SK-N-SH (cell line): Measurements from ENCODE around the gene PERM1. TPM values are rescaled to one million over a fixed set of nuclear protein-coding genes. Genes with fewer than 3 reads are reported as not detected.

Source experiments
- CTCF ChIA-PET: fragments of 300-600, 350-600 bp; formaldehyde crosslinking; extraction: SDS; loops from one replicate; lab custom pipeline; 2021; lab: Yijun Ruan, JAX
- POLR2A ChIA-PET: fragments of 350-600 bp; sonication (Branson Sonifier 250); formaldehyde crosslinking; extraction: SDS; loops from one replicate; lab custom pipeline; 2020; ENCODE audit warnings: antibody characterized with exemption, inconsistent platforms; lab: Yijun Ruan, JAX
- DNase-seq: peaks from one replicate; pipeline ENCODE4 v3.0.0; 2012
- H2AFZ ChIP-seq: fragments of 200-600 bp; sonication (generic); 2 replicates; pipeline ENCODE4 v1.8.1; 2016; ENCODE audit warnings: antibody characterized with exemption, mild to moderate bottlenecking, low read depth
- H3F3A ChIP-seq: fragments of 200-600 bp; sonication (generic); replicated peaks from 2 replicates; pipeline ENCODE3; 2016; ENCODE audit warnings: antibody characterized with exemption, mild to moderate bottlenecking; ENCODE audit not compliant: insufficient read depth
- H3K27ac ChIP-seq, 2 experiments: fragments of 200-500 bp in 1 of 2; fragments of 200-600 bp in 1 of 2; sonication (Bioruptor generic) in 1 of 2; sonication (generic), shearing (Covaris generic) in 1 of 2; 2 replicates each; pipeline versions ENCODE4 v1.5.1 to v1.6.1; 2014 to 2016; ENCODE audit warnings: low read depth in 2 of 2, inconsistent platforms in 1 of 2, low read length in 1 of 2, mild to moderate bottlenecking in 1 of 2, mixed read lengths in 1 of 2
- H3K27me3 ChIP-seq: fragments of 200-600 bp; sonication (generic), shearing (Covaris generic); 2 replicates; pipeline ENCODE4 v1.6.1; 2016; ENCODE audit warnings: mixed run types; ENCODE audit not compliant: insufficient read depth
- H3K36me3 ChIP-seq, 2 experiments: fragments of 200-500 bp in 1 of 2; fragments of 200-600 bp in 1 of 2; sonication (Bioruptor generic) in 1 of 2; sonication (generic) in 1 of 2; replicated peaks in 1 of 2; 2 replicates each; pipeline versions ENCODE3 to v1.5.1; 2014 to 2016; ENCODE audit warnings: low read length in 1 of 2, mild to moderate bottlenecking in 1 of 2; ENCODE audit not compliant: insufficient read depth in 2 of 2, control insufficient read depth in 1 of 2
- H3K4me1 ChIP-seq, 2 experiments: fragments of 200-500 bp in 1 of 2; fragments of 200-600 bp in 1 of 2; sonication (Bioruptor generic) in 1 of 2; sonication (generic), shearing (Covaris generic) in 1 of 2; 2 replicates each; pipeline versions ENCODE4 v1.5.1 to v1.6.1; 2014 to 2016; ENCODE audit warnings: low read depth in 1 of 2, low read length in 1 of 2, mixed run types in 1 of 2; ENCODE audit not compliant: insufficient read depth in 2 of 2, control insufficient read depth in 1 of 2
- H3K4me2 ChIP-seq: fragments of 200-600 bp; sonication (generic), shearing (Covaris generic); 2 replicates; pipeline ENCODE4 v1.6.1; 2017; ENCODE audit warnings: mixed run types
- H3K4me3 ChIP-seq, 2 experiments: fragments of 200-500 bp in 1 of 2; fragments of 200-600 bp in 1 of 2; sonication (Bioruptor generic) in 1 of 2; sonication (generic), shearing (Covaris generic) in 1 of 2; 2 replicates each; pipeline versions ENCODE4 v1.5.1 to v1.8.1; 2014 to 2016; ENCODE audit warnings: low read depth in 2 of 2, inconsistent platforms in 1 of 2, low read length in 1 of 2, mild to moderate bottlenecking in 1 of 2, mixed read lengths in 1 of 2, moderate library complexity in 1 of 2
- H3K79me2 ChIP-seq: fragments of 200-600 bp; sonication (generic); 2 replicates; pipeline ENCODE4 v1.8.1; 2017; ENCODE audit warnings: mild to moderate bottlenecking; ENCODE audit not compliant: insufficient read depth
- H3K9ac ChIP-seq: fragments of 200-600 bp; sonication (generic); 2 replicates; pipeline ENCODE4 v1.6.1; 2017; ENCODE audit warnings: mixed run types
- H3K9me2 ChIP-seq: fragments of 200-600 bp; sonication (generic); 2 replicates; pipeline ENCODE4 v1.6.1; 2017; ENCODE audit warnings: mixed run types
- H3K9me3 ChIP-seq: fragments of 200-600 bp; sonication (generic); 2 replicates; pipeline ENCODE4 v1.6.1; 2017; ENCODE audit warnings: mixed run types, mild to moderate bottlenecking, moderate library complexity
- H4K20me1 ChIP-seq: fragments of 200-600 bp; sonication (generic); 2 replicates; pipeline ENCODE4 v1.6.1; 2017; ENCODE audit warnings: mild to moderate bottlenecking, mixed run types; ENCODE audit not compliant: insufficient read depth
- CHD2 ChIP-seq: fragments of 150-350 bp; IDR thresholded peaks from 2 replicates; pipeline ENCODE4 v1.6.1; 2018; ENCODE audit warnings: low read length; ENCODE audit not compliant: partially characterized antibody
- ELF1 ChIP-seq: IDR thresholded peaks from 2 replicates; pipeline ENCODE4 v1.4.0; 2012
- EP300 ChIP-seq, 2 experiments: IDR thresholded peaks; 2 replicates each; pipeline versions ENCODE4 v1.4.0 to v1.6.1; 2012; ENCODE audit warnings: borderline replicate concordance in 1 of 2, low read depth in 1 of 2, low read length in 1 of 2
- GABPA ChIP-seq: IDR thresholded peaks from 2 replicates; pipeline ENCODE4 v1.4.0; 2012; ENCODE audit warnings: low read depth, mild to moderate bottlenecking
- GATA2 ChIP-seq: sonication (generic); formaldehyde crosslinking; IDR thresholded peaks from 2 replicates; pipeline ENCODE4 v1.5.0; 2020; ENCODE audit warnings: mild to moderate bottlenecking, missing genetic modification reagents
- JUND ChIP-seq: IDR thresholded peaks from 2 replicates; pipeline ENCODE4 v1.4.0; 2012
- MEF2A ChIP-seq: IDR thresholded peaks from 2 replicates; pipeline ENCODE4 v1.4.0; 2012; ENCODE audit warnings: low read depth, borderline replicate concordance
- MXI1 ChIP-seq: IDR thresholded peaks from 2 replicates; pipeline ENCODE4 v1.6.1; 2012; ENCODE audit warnings: mild to moderate bottlenecking, low read depth, low read length, improper control_type of control experiment
- REST ChIP-seq: IDR thresholded peaks from 2 replicates; pipeline ENCODE4 v1.6.1; 2012; ENCODE audit warnings: mild to moderate bottlenecking, low read depth, low read length, moderate library complexity
- RFX5 ChIP-seq: IDR thresholded peaks from 2 replicates; pipeline ENCODE4 v1.6.1; 2012; ENCODE audit warnings: mild to moderate bottlenecking, improper control_type of control experiment, low read length
- SIN3A ChIP-seq: IDR thresholded peaks from 2 replicates; pipeline ENCODE4 v1.6.1; 2012; ENCODE audit warnings: low read depth, mild to moderate bottlenecking, low read length, moderate library complexity, borderline replicate concordance
- TEAD4 ChIP-seq: IDR thresholded peaks from 2 replicates; pipeline ENCODE4 v1.4.0; 2012; ENCODE audit warnings: mild to moderate bottlenecking, borderline replicate concordance; ENCODE audit not compliant: insufficient read depth
- USF1 ChIP-seq: IDR thresholded peaks from 2 replicates; pipeline ENCODE4 v1.4.0; 2012; ENCODE audit warnings: low read depth, borderline replicate concordance
- USF2 ChIP-seq: fragments of 150-350 bp; IDR thresholded peaks from 2 replicates; pipeline ENCODE4 v1.6.1; 2017; ENCODE audit warnings: antibody characterized with exemption, low read length, low read depth, borderline replicate concordance
- WGBS: methylation state at CpG from one replicate; pipeline ENCODE4 v1.1.6; 2017; ENCODE audit warnings: low lambda C conversion rate; 5-methylcytosine and 5-hydroxymethylcytosine counted together
- polyA plus RNA-seq, 3 experiments: library from polyadenylated mRNA; depleted of rRNA; stranded (reverse); fragments of >200 nt; gene quantifications; 2 replicates each; pipeline ENCODE4 v1.2.3, GENCODE V29; 2012

PERM1 gene
- polyA plus RNA-seq, 1 of the 3 experiments (the other 2 are of a cell fraction), result 0.25 TPM

- TF ChIP-seq REST, result no peak
Measured at GRCh38 chr1:975896-976683, 5.8 kb downstream of the PERM1 start (continued).

- POLR2A ChIA-PET, result interaction anchor here (0.8 to 1.3 kb wide), 2 partner anchors 35 to 70 kb away, joined by 3 to 6 read pairs; no protein-coding TSS in a partner anchor
Measured at GRCh38 chr1:975365-975764, 6.5 kb downstream of the PERM1 start.

More at GRCh38 chr1:975365-975764, 6.5 kb downstream of the PERM1 start:
- no peak for DNase-seq
- peak overlapping the region; percentile 88 for H3K4me2 ChIP-seq
- no peaks in the 10 kb centered on the region for H4K20me1 ChIP-seq
- peaks cover 0 to 12% of the 10 kb centered on the region in 2 experiments; a peak in 1 of 4 replicates for H3K4me1 ChIP-seq
- H3K9me2 ChIP-seq, result no peaks in the 10 kb centered on the region
- H3K9me3 ChIP-seq, result no peaks in the 10 kb centered on the region
- no peaks in the 10 kb centered on the region for H3K36me3 ChIP-seq
- no peak overlapping the region for H3K9ac ChIP-seq
- H3K27ac ChIP-seq, result no peak overlapping the region
- no peaks in the 10 kb centered on the region for H3K79me2 ChIP-seq
- H3F3A ChIP-seq, result peaks cover 3% of the 10 kb centered on the region
- TF ChIP-seq GABPA (no peak), JUND (no peak), ELF1 (no peak), EP300 (IDR thresholded peaks at IDR 0.05; ENCODE audit: borderline replicate concordance in 1 of 2, low read depth in 1 of 2, low read length in 1 of 2) (no peak), GATA2 (CRISPR knock-in tag) (no peak), SIN3A (no peak), USF2 (no peak), CHD2 (no peak), USF1 (no peak), MXI1 (no peak), TEAD4 (no peak), RFX5 (no peak), MEF2A (no peak)
- peak overlapping the region; percentile 59 to 73; a peak in 2 of 4 replicates for H3K4me3 ChIP-seq
- WGBS, result 77% methylated on average over 5 of the region's 9 CpGs
- H3K27me3 ChIP-seq, result no peaks in the 10 kb centered on the region
- H2AFZ ChIP-seq, result no peak overlapping the region
- CTCF ChIA-PET, result interaction anchor here (1.0 to 2.5 kb wide), 15 partner anchors 7 to 106 kb away, joined by 3 to 24 read pairs (median 5); partner anchors contain the start of gene NOC2L
